Stomach smooth muscle (tissue), 2 donors: ENCODE measurements around the gene TMEM82.
A peak's percentile ranks its signal among the peaks of the same experiment; 100 is the strongest.

Experiments
- H3K27ac ChIP-seq: one replicate; pipeline ENCODE4 v1.7.0; 2013; ENCODE audit warnings: mild to moderate bottlenecking, low read length, inconsistent platforms
- H3K27me3 ChIP-seq, 2 donors: one replicate each; pipeline ENCODE4 v1.7.0; 2013; ENCODE audit warnings: low read length in 2 of 2; ENCODE audit not compliant: insufficient read depth in 2 of 2, control insufficient read depth in 1 of 2
- H3K36me3 ChIP-seq, 2 donors: one replicate each; pipeline ENCODE4 v1.7.0; 2013; ENCODE audit warnings: low read length in 2 of 2; ENCODE audit not compliant: control insufficient read depth in 2 of 2, insufficient read depth in 2 of 2
- H3K4me1 ChIP-seq: one replicate; pipeline ENCODE4 v1.7.0; 2013; ENCODE audit warnings: low read length; ENCODE audit not compliant: control insufficient read depth, insufficient read depth
- H3K4me3 ChIP-seq, 2 donors: one replicate each; pipeline ENCODE4 v1.7.0; 2013; ENCODE audit warnings: low read length in 2 of 2
- H3K9ac ChIP-seq, 2 donors: one replicate each; pipeline ENCODE4 v1.7.0; 2013; ENCODE audit warnings: low read length in 2 of 2, mild to moderate bottlenecking in 1 of 2
- H3K9me3 ChIP-seq, 2 donors: one replicate each; pipeline ENCODE4 v1.7.0; 2013; ENCODE audit warnings: low read length in 2 of 2; ENCODE audit not compliant: control insufficient read depth in 2 of 2
- donor health status: healthy.
- donor health status: Pancreatic carcinoma.

Gene TMEM82

GRCh38 chr1:15705184-15705566, 37.1 kb upstream of the TMEM82 start:
- H3K4me3 ChIP-seq, result no peak overlapping the region
- peaks cover 42% of the 10 kb centered on the region for H3K4me1 ChIP-seq
- H3K9me3 ChIP-seq, result no peaks in the 10 kb centered on the region
- H3K36me3 ChIP-seq, result peaks cover 0 to 4% of the 10 kb centered on the region in 2 donors
- H3K27me3 ChIP-seq, result no peaks in the 10 kb centered on the region
- peak overlapping the region; percentile 94 for H3K27ac ChIP-seq
- H3K9ac ChIP-seq, result no peak overlapping the region

- Histone ChIP-seq H3K27ac (no peak overlapping the region), H3K9ac (peak overlapping the region in 1 of 2 donors; percentile 21), H3K27me3 (no peaks in the 10 kb centered on the region), H3K9me3 (no peaks in the 10 kb centered on the region), H3K4me1 (peaks cover 36% of the 10 kb centered on the region), H3K4me3 (no peak overlapping the region), H3K36me3 (peaks cover 0 to 4% of the 10 kb centered on the region in 2 donors)
Measured at GRCh38 chr1:15706751-15707150, 35.5 kb upstream of the TMEM82 start.

- H3K9ac ChIP-seq, result peak overlapping the region in 1 of 2 donors; percentile 13
Measured at GRCh38 chr1:15707239-15707925, 34.9 kb upstream of the TMEM82 start.

GRCh38 chr1:15708486-15709137, 33.7 kb upstream of the TMEM82 start:
- peaks cover 30% of the 10 kb centered on the region for H3K4me1 ChIP-seq
- no peaks in the 10 kb centered on the region for H3K9me3 ChIP-seq
- H3K27me3 ChIP-seq, result no peaks in the 10 kb centered on the region
- H3K36me3 ChIP-seq, result peaks cover 0 to 4% of the 10 kb centered on the region in 2 donors
- no peak overlapping the region for H3K9ac ChIP-seq
- H3K27ac ChIP-seq, result no peak overlapping the region
- no peak overlapping the region for H3K4me3 ChIP-seq

More at GRCh38 chr1:15707239-15707925, 34.9 kb upstream of the TMEM82 start:
- Histone ChIP-seq H3K4me1 (peaks cover 40% of the 10 kb centered on the region), H3K9me3 (no peaks in the 10 kb centered on the region), H3K36me3 (peaks cover 0 to 4% of the 10 kb centered on the region in 2 donors), H3K4me3 (no peak overlapping the region), H3K27ac (no peak overlapping the region), H3K27me3 (no peaks in the 10 kb centered on the region)

- no peak overlapping the region for H3K9ac ChIP-seq
- no peaks in the 10 kb centered on the region for H3K9me3 ChIP-seq
Measured at GRCh38 chr1:15709226-15709625, 33.1 kb upstream of the TMEM82 start.

GRCh38 chr1:15712168-15712567, 30.1 kb upstream of the TMEM82 start:
- Histone ChIP-seq H3K27me3 (no peaks in the 10 kb centered on the region), H3K4me3 (no peak overlapping the region), H3K9ac (no peak overlapping the region), H3K9me3 (no peaks in the 10 kb centered on the region), H3K4me1 (peaks cover 38% of the 10 kb centered on the region), H3K36me3 (peaks cover 0 to 6% of the 10 kb centered on the region in 2 donors), H3K27ac (no peak overlapping the region)

More at GRCh38 chr1:15709226-15709625, 33.1 kb upstream of the TMEM82 start:
- Histone ChIP-seq H3K27me3 (no peaks in the 10 kb centered on the region), H3K36me3 (peaks cover 0 to 4% of the 10 kb centered on the region in 2 donors), H3K4me1 (peaks cover 26% of the 10 kb centered on the region), H3K27ac (no peak overlapping the region), H3K4me3 (no peak overlapping the region)

GRCh38 chr1:15714406-15715136, 27.7 kb upstream of the TMEM82 start:
- Histone ChIP-seq H3K9ac (peak overlapping the region; percentile 21 to 29), H3K4me3 (peak overlapping the region in 1 of 2 donors; percentile 34), H3K36me3 (peaks cover 12 to 17% of the 10 kb centered on the region in 2 donors), H3K27me3 (no peaks in the 10 kb centered on the region), H3K9me3 (no peaks in the 10 kb centered on the region), H3K4me1 (peaks cover 41% of the 10 kb centered on the region), H3K27ac (peak overlapping the region; percentile 64)

- Histone ChIP-seq H3K4me3 (no peak overlapping the region), H3K9me3 (no peaks in the 10 kb centered on the region), H3K36me3 (peaks cover 27 to 32% of the 10 kb centered on the region in 2 donors), H3K9ac (peak overlapping the region in 1 of 2 donors; percentile 21), H3K27ac (peak overlapping the region; percentile 75), H3K4me1 (peaks cover 44% of the 10 kb centered on the region), H3K27me3 (no peaks in the 10 kb centered on the region)
Measured at GRCh38 chr1:15717418-15718125, 24.7 kb upstream of the TMEM82 start.

- peaks cover 32 to 35% of the 10 kb centered on the region in 2 donors for H3K36me3 ChIP-seq
- no peak overlapping the region for H3K9ac ChIP-seq
- peaks cover 45% of the 10 kb centered on the region for H3K4me1 ChIP-seq
- H3K27me3 ChIP-seq, result no peaks in the 10 kb centered on the region
- peak overlapping the region; percentile 75 for H3K27ac ChIP-seq
- no peak overlapping the region for H3K4me3 ChIP-seq
- no peaks in the 10 kb centered on the region for H3K9me3 ChIP-seq
Measured at GRCh38 chr1:15718199-15718601, 24.1 kb upstream of the TMEM82 start.

GRCh38 chr1:15719381-15720120, 22.7 kb upstream of the TMEM82 start:
- Histone ChIP-seq H3K27ac (peak overlapping the region; percentile 11), H3K4me3 (no peak overlapping the region), H3K4me1 (peaks cover 40% of the 10 kb centered on the region), H3K27me3 (no peaks in the 10 kb centered on the region), H3K9me3 (no peaks in the 10 kb centered on the region), H3K36me3 (peaks cover 32 to 38% of the 10 kb centered on the region in 2 donors), H3K9ac (no peak overlapping the region)
